H1 (cell line): ENCODE results near the gene STIM1. TPM values are rescaled to one million over a fixed set of nuclear protein-coding genes. Genes with fewer than 3 reads are reported as not detected.

Experiments used
- CTCF ChIA-PET: fragments of 300-600 bp; sonication (Branson Sonifier 250); formaldehyde crosslinking; loops from one replicate; lab custom pipeline; 2021; ENCODE audit not compliant: partially characterized antibody; lab: Charles Lee
- POLR2A ChIA-PET: fragments of 300-600 bp; sonication (Branson Sonifier 250); formaldehyde crosslinking; loops from one replicate; lab custom pipeline; 2021; ENCODE audit warnings: inconsistent platforms; ENCODE audit not compliant: partially characterized antibody; lab: Charles Lee
- DNase-seq, 2 experiments: peaks; one replicate each; pipeline versions ENCODE4 v3.0.0 to v3.0.0-alpha.2; 2010 to 2022; ENCODE audit warnings: low spot score in 2 of 2, low read depth in 1 of 2, mixed read lengths in 1 of 2
- FAIRE-seq: peaks from 2 replicates; lab custom pipeline; 2011; peaks lifted over from hg19 to GRCh38; lab: Jason Lieb, UNC
- H2AFZ ChIP-seq: 2 replicates; pipeline ENCODE4 v1.8.1; 2012; ENCODE audit warnings: low read length, inconsistent platforms
- H2AK5ac ChIP-seq: 2 replicates; pipeline ENCODE4 v1.6.1; 2013; ENCODE audit warnings: low read depth, low read length
- H2BK120ac ChIP-seq: replicated peaks from 2 replicates; pipeline ENCODE3; 2013; ENCODE audit warnings: low read depth, low read length, inconsistent platforms
- H2BK12ac ChIP-seq: 2 replicates; pipeline ENCODE4 v1.6.1; 2013; ENCODE audit warnings: low read depth, low read length
- H2BK15ac ChIP-seq: 2 replicates; pipeline ENCODE4 v1.6.1; 2013; ENCODE audit warnings: low read length
- H2BK20ac ChIP-seq: 2 replicates; pipeline ENCODE4 v1.6.1; 2013; ENCODE audit warnings: low read length
- H2BK5ac ChIP-seq: 2 replicates; pipeline ENCODE4 v1.6.1; 2013; ENCODE audit warnings: low read depth, low read length
- H3K14ac ChIP-seq: 2 replicates; pipeline ENCODE4 v1.6.1; 2013; ENCODE audit warnings: inconsistent platforms; ENCODE audit not compliant: insufficient read length
- H3K18ac ChIP-seq: 2 replicates; pipeline ENCODE4 v1.6.1; 2013; ENCODE audit warnings: low read length; ENCODE audit errors: extremely low read depth
- H3K23ac ChIP-seq: 2 replicates; pipeline ENCODE4 v1.6.1; 2013; ENCODE audit warnings: inconsistent platforms; ENCODE audit not compliant: insufficient read length
- H3K23me2 ChIP-seq: 2 replicates; pipeline ENCODE4 v1.6.1; 2013; ENCODE audit warnings: low read depth, low read length
- H3K27ac ChIP-seq: 2 replicates; pipeline ENCODE4 v1.6.1; 2011; ENCODE audit warnings: low read depth, low read length, inconsistent platforms
- H3K27me3 ChIP-seq, 4 experiments: replicated peaks in 1 of 4; 1 replicate in 1 of 4; 2 replicates in 3 of 4; pipeline versions ENCODE4 v1.6.1 to v1.8.1; 2011 to 2013; ENCODE audit warnings: low read length in 3 of 4, mild to moderate bottlenecking in 3 of 4, inconsistent platforms in 2 of 4, mixed read lengths in 2 of 4, moderate library complexity in 1 of 4; ENCODE audit not compliant: control insufficient read depth in 3 of 4, insufficient read depth in 3 of 4; ENCODE audit errors: extremely low read depth in 1 of 4
- H3K36me3 ChIP-seq, 4 experiments: 2 replicates each; pipeline versions ENCODE4 v1.6.1 to v1.8.1; 2011 to 2013; ENCODE audit warnings: mild to moderate bottlenecking in 4 of 4, low read length in 3 of 4, moderate library complexity in 2 of 4, control low read depth in 1 of 4, inconsistent platforms in 1 of 4; ENCODE audit not compliant: insufficient read depth in 4 of 4, control insufficient read depth in 2 of 4
- H3K4ac ChIP-seq: replicated peaks from 2 replicates; pipeline ENCODE3; 2013; ENCODE audit warnings: low read length, low read depth, mixed read lengths, inconsistent platforms; ENCODE audit not compliant: insufficient read length
- H3K4me1 ChIP-seq, 4 experiments: replicated peaks in 1 of 4; 1 replicate in 1 of 4; 2 replicates in 3 of 4; pipeline versions ENCODE4 v1.6.1 to v1.8.1; 2011 to 2013; ENCODE audit warnings: low read length in 3 of 4, inconsistent platforms in 2 of 4, mixed read lengths in 1 of 4; ENCODE audit not compliant: insufficient read depth in 4 of 4, control insufficient read depth in 3 of 4
- H3K4me2 ChIP-seq, 2 experiments: 2 replicates each; pipeline versions ENCODE4 v1.6.1 to v1.8.1; 2011 to 2013; ENCODE audit warnings: low read depth in 2 of 2, low read length in 2 of 2, control low read depth in 1 of 2, inconsistent platforms in 1 of 2, mild to moderate bottlenecking in 1 of 2; ENCODE audit not compliant: insufficient read depth in 1 of 2
- H3K4me3 ChIP-seq, 4 experiments: fragments of 200-600, 300-600 bp in 1 of 4; sonication (generic), shearing (Covaris generic), sonication (Bioruptor Twin) in 1 of 4; 2 replicates each; pipeline versions ENCODE4 v1.5.1 to v1.8.1; 2011 to 2016; ENCODE audit warnings: low read length in 4 of 4, low read depth in 3 of 4, control low read depth in 2 of 4, inconsistent platforms in 2 of 4, mild to moderate bottlenecking in 2 of 4, mixed read lengths in 1 of 4, moderate library complexity in 1 of 4; ENCODE audit not compliant: insufficient read depth in 2 of 4; ENCODE audit errors: extremely low read depth in 1 of 4
- H3K56ac ChIP-seq: replicated peaks from 2 replicates; pipeline ENCODE3; 2013; ENCODE audit warnings: low read depth, mild to moderate bottlenecking, mixed read lengths, low read length, inconsistent platforms; ENCODE audit not compliant: insufficient read length
- H3K79me1 ChIP-seq: 2 replicates; pipeline ENCODE4 v1.6.1; 2013; ENCODE audit warnings: low read depth, low read length, control low read depth
- H3K79me2 ChIP-seq, 2 experiments: 2 replicates each; pipeline versions ENCODE4 v1.6.1 to v1.8.1; 2012 to 2013; ENCODE audit warnings: low read length in 2 of 2, mild to moderate bottlenecking in 2 of 2, inconsistent platforms in 1 of 2; ENCODE audit not compliant: insufficient read depth in 2 of 2, control insufficient read depth in 1 of 2
- H3K9ac ChIP-seq, 4 experiments: replicated peaks in 1 of 4; 1 replicate in 1 of 4; 2 replicates in 3 of 4; pipeline versions ENCODE4 v1.6.1 to v1.8.1; 2011 to 2013; ENCODE audit warnings: low read depth in 3 of 4, low read length in 3 of 4, control low read depth in 2 of 4, mild to moderate bottlenecking in 2 of 4, moderate library complexity in 2 of 4, inconsistent platforms in 1 of 4; ENCODE audit errors: extremely low read depth in 1 of 4
- H3K9me3 ChIP-seq, 2 experiments: 2 replicates each; pipeline versions ENCODE4 v1.6.1 to v1.8.1; 2012 to 2013; ENCODE audit warnings: mild to moderate bottlenecking in 2 of 2, moderate library complexity in 2 of 2, control low read depth in 1 of 2, inconsistent platforms in 1 of 2, low read depth in 1 of 2, low read length in 1 of 2, mixed read lengths in 1 of 2; ENCODE audit not compliant: insufficient read depth in 2 of 2
- H4K20me1 ChIP-seq, 2 experiments: replicated peaks in 1 of 2; 2 replicates each; pipeline versions ENCODE3 to v1.8.1; 2011 to 2013; ENCODE audit warnings: inconsistent platforms in 2 of 2, low read length in 2 of 2, mild to moderate bottlenecking in 1 of 2; ENCODE audit not compliant: insufficient read depth in 2 of 2, control insufficient read depth in 1 of 2
- H4K5ac ChIP-seq: 2 replicates; pipeline ENCODE4 v1.6.1; 2013; ENCODE audit warnings: low read length, low read depth, mixed read lengths, inconsistent platforms; ENCODE audit not compliant: insufficient read length
- H4K8ac ChIP-seq: 2 replicates; pipeline ENCODE4 v1.8.0; 2013; ENCODE audit warnings: mild to moderate bottlenecking, moderate library complexity, low read length, inconsistent platforms; ENCODE audit not compliant: insufficient read depth; ENCODE audit errors: extremely low read depth
- H4K91ac ChIP-seq: replicated peaks from 2 replicates; pipeline ENCODE3; 2013; ENCODE audit warnings: low read length, mixed read lengths, inconsistent platforms; ENCODE audit not compliant: insufficient read length
- CREB1 ChIP-seq: IDR thresholded peaks from 2 replicates; pipeline ENCODE4 v1.6.1; 2012; ENCODE audit warnings: inconsistent platforms
- CTBP2 ChIP-seq: IDR thresholded peaks from 2 replicates; pipeline ENCODE4 v1.7.0; 2011; ENCODE audit warnings: borderline replicate concordance, mild to moderate bottlenecking, moderate library complexity, mixed read lengths, low read length; ENCODE audit not compliant: insufficient read depth, insufficient read length
- EZH2 ChIP-seq: fragments of 200-600 bp; sonication (generic); IDR thresholded peaks from 2 replicates; pipeline ENCODE4 v1.7.1; 2012; ENCODE audit warnings: low read depth, mild to moderate bottlenecking, moderate library complexity, low read length, inconsistent platforms; ENCODE audit not compliant: severe bottlenecking
- GABPA ChIP-seq: IDR thresholded peaks from 2 replicates; pipeline ENCODE4 v1.6.1; 2011; ENCODE audit warnings: mild to moderate bottlenecking, low read length, moderate library complexity, borderline replicate concordance; ENCODE audit not compliant: insufficient read depth
- HDAC2 ChIP-seq, 2 experiments: fragments of 300-600 bp in 1 of 2; sonication (generic) in 1 of 2; IDR thresholded peaks; 2 replicates each; pipeline ENCODE4 v1.6.1; 2011 to 2012; ENCODE audit warnings: low read depth in 2 of 2, low read length in 2 of 2, mild to moderate bottlenecking in 2 of 2, moderate library complexity in 2 of 2, borderline replicate concordance in 1 of 2, inconsistent platforms in 1 of 2
- KDM4A ChIP-seq: IDR thresholded peaks from one replicate; pipeline ENCODE4 v1.7.1; 2012; ENCODE audit warnings: low read depth, mild to moderate bottlenecking, moderate library complexity, low read length, inconsistent platforms; ENCODE audit not compliant: severe bottlenecking
- RAD21 ChIP-seq, 2 experiments: IDR thresholded peaks in 1 of 2; conservative IDR thresholded peaks in 1 of 2; 2 replicates each; pipeline ENCODE4 v1.6.1; 2011; ENCODE audit warnings: low read depth in 2 of 2, low read length in 2 of 2, improper control_type of control experiment in 1 of 2, inconsistent platforms in 1 of 2, mild to moderate bottlenecking in 1 of 2, moderate library complexity in 1 of 2
- RNF2 ChIP-seq: fragments of 200-900, 300-1000 bp; sonication (generic); IDR thresholded peaks from 2 replicates; pipeline ENCODE4 v1.7.1; 2016; ENCODE audit warnings: borderline replicate concordance, low read depth, mild to moderate bottlenecking, antibody characterized with exemption, low read length; ENCODE audit not compliant: poor library complexity, severe bottlenecking; ENCODE audit errors: missing control alignments
- SRF ChIP-seq: IDR thresholded peaks from 2 replicates; pipeline ENCODE4 v1.6.1; 2011; ENCODE audit warnings: mild to moderate bottlenecking, low read depth, low read length, moderate library complexity
- SUZ12 ChIP-seq: fragments of 200-600 bp; sonication (generic); IDR thresholded peaks from 2 replicates; pipeline ENCODE4 v1.6.1; 2012; ENCODE audit warnings: mild to moderate bottlenecking, inconsistent platforms, low read length, moderate library complexity, mixed read lengths
- YY1 ChIP-seq: IDR thresholded peaks from 2 replicates; pipeline ENCODE4 v1.6.1; 2011; ENCODE audit warnings: low read depth, mild to moderate bottlenecking, low read length
- ZNF274 ChIP-seq: IDR thresholded peaks from 2 replicates; pipeline ENCODE4 v1.7.0; 2012; ENCODE audit warnings: low read length, borderline replicate concordance; ENCODE audit errors: extremely low read depth
- WGBS, 2 experiments: shearing (Covaris generic) in 1 of 2; methylation state at CpG; one replicate each; pipeline versions ENCODE4 v1.1.6 to v1.1.7; 2013 to 2015; ENCODE audit warnings: low lambda C conversion rate in 2 of 2, mixed read lengths in 2 of 2, inconsistent platforms in 1 of 2, low coverage in 1 of 2, missing lambda C conversion rate in 1 of 2; ENCODE audit not compliant: insufficient replicate concordance in 2 of 2, insufficient coverage in 1 of 2, insufficient read length in 1 of 2; ENCODE audit errors: extremely low coverage in 1 of 2, missing lambda C conversion rate in 1 of 2; 5-methylcytosine and 5-hydroxymethylcytosine counted together
- polyA plus RNA-seq, 7 experiments: library from polyadenylated mRNA; depleted of rRNA in 3 of 7; stranded (reverse) in 5 of 7; unstranded in 2 of 7; fragments of >200 nt in 5 of 7; fragments of 200-250 nt in 2 of 7; gene quantifications; 1 replicate in 5 of 7; 2 replicates in 1 of 7; 4 replicates in 1 of 7; pipeline versions ENCODE4 v1.2.1 to v1.2.3, GENCODE V29; 2011 to 2013; ENCODE audit warnings: missing spikeins in 2 of 7, mixed read lengths in 2 of 7
- total RNA-seq: library from RNA; stranded (reverse); fragmentation: NEBNext Ultra II Directional; extraction: Animal tissue kit (Norgen Biotek cat#: 25700); gene quantifications from 2 replicates; pipeline ENCODE4 v1.2.1, GENCODE V29; 2021

The STIM1 gene
- total and polyA plus RNA-seq, 2 of the 8 experiments (the other 6 are each of a cell fraction or from before 2014, with no cell fraction given), result 11.1 to 12.2 TPM

- no peak overlapping the region for H3K14ac ChIP-seq
- no peak overlapping the region for H2BK5ac ChIP-seq
- no peak overlapping the region for H2AFZ ChIP-seq
- H3K4me1 ChIP-seq, result no peaks in the 10 kb centered on the region
- no peak overlapping the region for H3K27ac ChIP-seq
- no peak overlapping the region for H3K4me3 ChIP-seq
- no peak overlapping the region for H2BK15ac ChIP-seq
- no peak overlapping the region for H3K56ac ChIP-seq
- no peak overlapping the region for H2BK12ac ChIP-seq
- no peak overlapping the region for H3K23ac ChIP-seq
- H3K4me2 ChIP-seq, result no peak overlapping the region
- H3K23me2 ChIP-seq, result no peaks in the 10 kb centered on the region
- FAIRE-seq, result no peak
- no peak overlapping the region for H2BK120ac ChIP-seq
- H4K5ac ChIP-seq, result no peak overlapping the region
- WGBS, 2 experiments, result 90% methylated on average over 6 of the region's 6 CpGs; no CpG with 5 or more reads in 1 of the 2 experiments
- no peak overlapping the region for H2BK20ac ChIP-seq
- no peak overlapping the region for H3K9ac ChIP-seq
- H3K9me3 ChIP-seq, result no peaks in the 10 kb centered on the region
- H4K8ac ChIP-seq, result no peak overlapping the region
- DNase-seq, result no peak
- no peak overlapping the region for H3K18ac ChIP-seq
- H3K36me3 ChIP-seq, result no peaks in the 10 kb centered on the region
- POLR2A ChIA-PET, result no interaction called here
- no peak overlapping the region for H4K91ac ChIP-seq
- CTCF ChIA-PET, result interaction anchor here (1.2 to 1.5 kb wide), 5 partner anchors 14 to 45 kb away, joined by 3 to 5 read pairs (median 3); no protein-coding TSS in a partner anchor
- no peaks in the 10 kb centered on the region for H4K20me1 ChIP-seq
- no peak overlapping the region for H3K4ac ChIP-seq
- H2AK5ac ChIP-seq, result no peak overlapping the region
- H3K79me1 ChIP-seq, result no peaks in the 10 kb centered on the region; the same call in 1 of the 2 replicates
- no peaks in the 10 kb centered on the region for H3K79me2 ChIP-seq
- no peaks in the 10 kb centered on the region for H3K27me3 ChIP-seq
- no peak for TF ChIP-seq EZH2
- no peak for TF ChIP-seq RNF2
- no peak for TF ChIP-seq SRF
- no peak for TF ChIP-seq RAD21 (IDR thresholded peaks at IDR 0.05 in 1 of 2, conservative IDR thresholded peaks at IDR 0.05 in 1 of 2; ENCODE audit: low read depth in 2 of 2, low read length in 2 of 2)
- TF ChIP-seq ZNF274, result no peak
- TF ChIP-seq CTBP2, result no peak
- no peak for TF ChIP-seq HDAC2 (IDR thresholded peaks at IDR 0.05; ENCODE audit: borderline replicate concordance in 1 of 2, low read depth in 2 of 2, low read length in 2 of 2)
- no peak for TF ChIP-seq KDM4A
- no peak for TF ChIP-seq YY1
- TF ChIP-seq CREB1, result no peak
- TF ChIP-seq GABPA, result no peak
- TF ChIP-seq SUZ12, result no peak
Measured at GRCh38 chr11:4041731-4042391, 186.4 kb downstream of the STIM1 start.
